Trophoblast cell (in vitro differentiated cells and primary cell): ENCODE measurements around the gene AANAT.
A peak's percentile ranks its signal among the peaks of the same experiment; 100 is the strongest.
"Not testable (repeated sequence)": the region's sequence is repeated elsewhere in the genome, so short reads cannot be mapped to it uniquely, and the experiment has no call there.

Experiments
- DNase-seq, 2 donors: peaks; one replicate each; pipeline ENCODE4 v3.0.0-alpha.2; 2016
- H2AFZ ChIP-seq: 2 replicates; pipeline ENCODE4 v1.6.1; 2013; ENCODE audit warnings: low read length, moderate library complexity, mild to moderate bottlenecking; ENCODE audit not compliant: insufficient read depth, poor library complexity
- H2AK5ac ChIP-seq: 2 replicates; pipeline ENCODE4 v1.6.1; 2013; ENCODE audit warnings: mild to moderate bottlenecking, low read length
- H2BK120ac ChIP-seq: 2 replicates; pipeline ENCODE4 v1.6.1; 2013; ENCODE audit warnings: low read length, mild to moderate bottlenecking, moderate library complexity; ENCODE audit not compliant: insufficient read depth, poor library complexity
- H2BK12ac ChIP-seq: 2 replicates; pipeline ENCODE4 v1.6.1; 2013; ENCODE audit warnings: mild to moderate bottlenecking, low read length, moderate library complexity
- H2BK5ac ChIP-seq: 2 replicates; pipeline ENCODE4 v1.6.1; 2013; ENCODE audit warnings: low read length, low read depth, moderate library complexity, mild to moderate bottlenecking; ENCODE audit not compliant: poor library complexity
- H3K14ac ChIP-seq: 2 replicates; pipeline ENCODE4 v1.6.1; 2013; ENCODE audit warnings: mild to moderate bottlenecking, low read length
- H3K18ac ChIP-seq: 2 replicates; pipeline ENCODE4 v1.6.1; 2013; ENCODE audit warnings: mild to moderate bottlenecking, low read length
- H3K23ac ChIP-seq: 2 replicates; pipeline ENCODE4 v1.6.1; 2013; ENCODE audit warnings: low read length
- H3K27ac ChIP-seq: 2 replicates; pipeline ENCODE4 v1.5.1; 2013; ENCODE audit warnings: low read depth, mild to moderate bottlenecking, inconsistent platforms, low read length, moderate library complexity
- H3K27me3 ChIP-seq: 2 replicates; pipeline ENCODE4 v1.6.1; 2013; ENCODE audit warnings: inconsistent platforms, mild to moderate bottlenecking, low read length, moderate library complexity; ENCODE audit not compliant: insufficient read depth
- H3K36me3 ChIP-seq, 2 experiments: 1 replicate in 1 of 2; 2 replicates in 1 of 2; pipeline ENCODE4 v1.6.1; 2013; ENCODE audit warnings: low read length in 2 of 2, mild to moderate bottlenecking in 2 of 2, moderate library complexity in 1 of 2; ENCODE audit not compliant: insufficient read depth in 2 of 2, control insufficient read depth in 1 of 2
- H3K4ac ChIP-seq: 2 replicates; pipeline ENCODE4 v1.6.1; 2013; ENCODE audit warnings: low read depth, mild to moderate bottlenecking, low read length, moderate library complexity
- H3K4me1 ChIP-seq, 2 experiments: 1 replicate in 1 of 2; 2 replicates in 1 of 2; pipeline ENCODE4 v1.6.1; 2013; ENCODE audit warnings: low read length in 2 of 2, mild to moderate bottlenecking in 2 of 2, moderate library complexity in 1 of 2; ENCODE audit not compliant: insufficient read depth in 2 of 2, control insufficient read depth in 1 of 2
- H3K4me2 ChIP-seq: 2 replicates; pipeline ENCODE4 v1.6.1; 2013; ENCODE audit warnings: inconsistent platforms, mild to moderate bottlenecking, low read length, moderate library complexity
- H3K4me3 ChIP-seq: 2 replicates; pipeline ENCODE4 v1.5.1; 2013; ENCODE audit warnings: mild to moderate bottlenecking, low read depth, low read length, inconsistent platforms
- H3K79me1 ChIP-seq: one replicate; pipeline ENCODE4 v1.6.1; 2013; ENCODE audit warnings: low read length
- H3K79me2 ChIP-seq: 2 replicates; pipeline ENCODE4 v1.6.1; 2013; ENCODE audit warnings: low read length, mild to moderate bottlenecking; ENCODE audit not compliant: control insufficient read depth, insufficient read depth, poor library complexity
- H3K9ac ChIP-seq: 2 replicates; pipeline ENCODE4 v1.6.1; 2013; ENCODE audit warnings: mild to moderate bottlenecking, low read length
- H3K9me3 ChIP-seq: 2 replicates; pipeline ENCODE4 v1.6.1; 2013; ENCODE audit warnings: low read depth, mild to moderate bottlenecking, control low read depth, inconsistent platforms, low read length; ENCODE audit not compliant: insufficient read depth
- H4K12ac ChIP-seq: 2 replicates; pipeline ENCODE4 v1.6.1; 2013; ENCODE audit warnings: low read depth, mild to moderate bottlenecking, low read length, moderate library complexity
- H4K8ac ChIP-seq: 2 replicates; pipeline ENCODE4 v1.6.1; 2013; ENCODE audit warnings: low read depth, mild to moderate bottlenecking, low read length, moderate library complexity
- H4K91ac ChIP-seq: one replicate; pipeline ENCODE4 v1.6.1; 2013; ENCODE audit warnings: low read depth, mild to moderate bottlenecking, low read length, moderate library complexity
- WGBS: extraction: QIAGEN DNeasy Blood & Tissue Kit; methylation state at CpG from one replicate; pipeline ENCODE4 v1.1.7; 2013; ENCODE audit warnings: missing lambda C conversion rate; ENCODE audit not compliant: insufficient read length, insufficient coverage; ENCODE audit errors: extremely low coverage; 5-methylcytosine and 5-hydroxymethylcytosine counted together

Gene AANAT

DNA sequence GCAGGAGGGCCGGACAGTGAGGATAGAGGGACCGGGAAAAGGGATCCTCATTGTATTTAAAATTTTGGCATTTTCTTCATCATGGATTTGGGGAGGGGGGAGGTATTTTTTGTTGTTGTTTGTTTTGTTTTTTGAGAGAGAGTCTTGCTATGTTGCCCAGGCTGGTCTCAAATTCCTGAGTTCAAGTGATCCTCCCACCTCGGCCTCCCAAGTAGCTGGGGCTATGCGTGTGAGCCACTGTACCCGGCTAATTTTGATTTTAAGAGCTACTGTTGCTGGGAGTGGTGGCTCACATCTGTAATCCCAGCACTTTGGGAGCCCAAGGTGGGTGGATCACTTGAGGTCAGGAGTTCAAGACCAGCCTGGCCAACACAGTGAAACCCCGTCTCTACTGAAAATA is 47.0 kb downstream of the AANAT start:
- H3K4me3 ChIP-seq, DNase-seq, H3K4me2 ChIP-seq, H3K4ac ChIP-seq, H3K18ac ChIP-seq, H3K36me3 ChIP-seq, H3K14ac ChIP-seq, H3K79me2 ChIP-seq, H4K12ac ChIP-seq, H3K27ac ChIP-seq, H4K91ac ChIP-seq, H3K23ac ChIP-seq, H3K9ac ChIP-seq, H2BK120ac ChIP-seq, H3K27me3 ChIP-seq, H3K4me1 ChIP-seq, H3K9me3 ChIP-seq, H3K79me1 ChIP-seq, H2BK12ac ChIP-seq, H2AFZ ChIP-seq, H2AK5ac ChIP-seq, H4K8ac ChIP-seq, H2BK5ac ChIP-seq: not testable (repeated sequence)
- no CpG with 5 or more reads among the region's 6 CpGs for WGBS

DNA sequence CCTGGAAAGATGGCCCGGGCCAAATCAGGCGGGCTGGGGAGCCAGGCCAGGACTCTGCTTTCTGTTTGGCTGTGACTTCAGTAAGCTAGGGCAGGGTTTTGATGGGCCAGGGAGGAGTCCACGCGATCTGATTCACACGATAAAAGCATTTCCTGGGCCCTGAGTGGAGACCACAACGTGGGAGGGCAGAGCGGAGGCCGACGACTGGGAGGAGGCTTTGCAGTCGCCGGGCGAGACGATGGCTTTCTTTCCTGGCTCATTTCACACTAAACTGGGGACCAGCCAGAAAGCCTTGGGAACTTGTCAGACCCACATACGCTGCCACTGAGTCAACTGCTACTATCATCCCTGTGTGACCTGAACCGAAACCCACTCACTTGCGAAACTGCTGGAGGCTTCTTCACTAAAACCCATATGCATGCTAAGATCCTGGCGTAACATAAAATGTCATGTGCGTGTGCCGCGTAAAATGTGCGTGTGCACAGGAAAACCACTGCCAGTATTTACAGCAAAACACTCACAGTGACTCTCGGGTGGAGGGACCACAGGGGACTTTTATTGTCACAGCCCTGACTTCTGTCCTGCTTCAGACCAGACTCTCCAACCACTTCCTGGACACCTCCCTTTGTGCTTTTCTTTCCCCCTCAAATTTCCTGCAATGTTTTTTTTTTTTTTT is 48.0 kb downstream of the AANAT start:
- no peak overlapping the region for H4K91ac ChIP-seq
- H4K12ac ChIP-seq = no peak overlapping the region
- H2AK5ac ChIP-seq = no peak overlapping the region
- peaks cover 6% of the 10 kb centered on the region for H3K9me3 ChIP-seq
- no peak overlapping the region for H2BK5ac ChIP-seq
- H3K23ac ChIP-seq = no peak overlapping the region
- H3K9ac ChIP-seq = no peak overlapping the region
- no peaks in the 10 kb centered on the region for H3K79me2 ChIP-seq
- no peak overlapping the region for H3K27ac ChIP-seq
- no peaks in the 10 kb centered on the region for H3K36me3 ChIP-seq
- no peak overlapping the region for H3K4me3 ChIP-seq
- peak; percentile 64 to 70 for DNase-seq
- no peak overlapping the region for H3K4me2 ChIP-seq
- no peak overlapping the region for H3K18ac ChIP-seq
- WGBS = no CpG with 5 or more reads among the region's 22 CpGs
- no peak overlapping the region for H3K14ac ChIP-seq
- H3K4ac ChIP-seq = no peak overlapping the region
- H2BK12ac ChIP-seq = no peak overlapping the region
- H3K27me3 ChIP-seq = no peaks in the 10 kb centered on the region
- H2BK120ac ChIP-seq = no peak overlapping the region
- H4K8ac ChIP-seq = no peak overlapping the region
- H2AFZ ChIP-seq = no peak overlapping the region
- no peaks in the 10 kb centered on the region for H3K4me1 ChIP-seq
- no peaks in the 10 kb centered on the region for H3K79me1 ChIP-seq

DNA sequence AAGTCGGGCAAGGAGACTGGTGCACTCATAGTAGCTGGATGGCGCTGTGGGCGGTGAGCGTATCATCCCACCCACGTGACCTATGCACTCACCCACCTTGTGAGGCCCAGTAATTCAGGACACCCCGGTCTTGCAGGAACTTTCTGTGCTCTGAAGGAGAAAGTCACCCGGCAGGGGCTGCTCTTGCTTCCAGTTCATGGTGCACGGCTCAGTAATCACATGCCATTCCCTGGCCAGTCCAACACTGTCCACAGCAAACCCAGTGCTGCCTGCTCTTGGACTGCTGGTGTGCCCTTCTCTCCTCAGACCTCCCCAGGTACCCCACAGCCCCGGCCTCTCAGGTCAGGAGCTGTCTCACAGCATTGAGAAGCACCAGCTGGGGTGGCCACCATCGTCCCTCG is 50.2 kb downstream of the AANAT start:
- Histone ChIP-seq H3K4me3 (peak overlapping the region; percentile 3), H3K27ac (no peak overlapping the region), H4K8ac (no peak overlapping the region), H3K4me1 (no peaks in the 10 kb centered on the region), H3K27me3 (no peaks in the 10 kb centered on the region), H3K9ac (no peak overlapping the region), H2BK12ac (no peak overlapping the region), H3K4me2 (no peak overlapping the region), H3K4ac (no peak overlapping the region), H3K79me2 (no peaks in the 10 kb centered on the region), H3K9me3 (peaks cover 5% of the 10 kb centered on the region), H3K14ac (no peak overlapping the region), H2BK5ac (no peak overlapping the region), H3K36me3 (no peaks in the 10 kb centered on the region), H3K18ac (no peak overlapping the region), H3K79me1 (no peaks in the 10 kb centered on the region), H2AK5ac (no peak overlapping the region), H4K91ac (no peak overlapping the region), H2AFZ (no peak overlapping the region), H2BK120ac (no peak overlapping the region), H4K12ac (no peak overlapping the region), H3K23ac (no peak overlapping the region)
- no peak for DNase-seq
- WGBS = no CpG with 5 or more reads among the region's 11 CpGs

DNA sequence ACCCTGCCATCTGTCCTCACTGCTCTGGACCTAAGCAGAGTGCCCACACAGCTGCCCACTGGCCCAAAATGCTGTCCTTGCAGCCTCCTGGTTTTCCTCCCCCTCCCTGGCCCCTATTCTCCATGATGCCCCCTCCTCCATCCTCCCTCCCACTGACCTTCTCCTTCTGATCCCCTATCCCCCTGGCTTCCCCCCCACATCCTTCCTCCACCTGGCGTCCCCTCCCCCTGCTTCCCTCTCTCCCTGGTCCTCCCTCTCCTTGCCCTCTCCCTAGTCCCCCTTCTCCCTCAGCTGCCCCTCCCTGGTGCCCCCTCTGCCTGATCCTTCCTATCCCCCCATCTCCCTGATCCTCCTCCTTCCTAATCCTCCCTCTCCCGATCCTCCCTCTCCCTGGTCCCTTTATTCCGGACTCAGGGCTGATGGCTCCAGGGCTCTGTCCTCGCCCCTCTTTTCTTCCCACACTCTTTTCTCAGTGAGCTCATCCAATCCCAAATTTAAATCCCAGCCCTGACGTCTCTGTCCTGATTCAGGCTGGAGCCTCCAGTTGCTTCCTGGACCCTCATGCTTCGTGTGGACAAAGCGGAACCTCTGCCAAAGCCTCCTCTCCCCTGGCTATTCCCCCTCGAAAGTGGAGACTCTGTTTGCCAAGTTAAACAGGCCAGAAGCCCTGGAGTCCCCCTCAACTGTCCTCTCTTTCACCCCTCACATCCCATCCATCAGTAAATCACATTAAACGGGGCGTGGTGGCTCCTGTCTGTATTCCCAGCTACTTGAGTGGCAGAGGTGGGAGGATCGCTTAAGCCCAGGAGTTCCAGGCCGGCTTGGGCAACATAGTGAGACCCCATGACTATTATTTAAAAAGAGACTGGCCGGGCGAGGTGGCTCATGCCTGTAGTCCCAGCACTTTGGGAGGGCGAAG is 51.9 kb downstream of the AANAT start:
- H3K14ac ChIP-seq = no peak overlapping the region

More for the DNA sequence above, 51.9 kb downstream of the AANAT start:
- no peaks in the 10 kb centered on the region for H3K79me2 ChIP-seq
- no peaks in the 10 kb centered on the region for H3K79me1 ChIP-seq
- no peaks in the 10 kb centered on the region for H3K36me3 ChIP-seq
- H2BK12ac ChIP-seq = no peak overlapping the region
- no peak overlapping the region for H2BK5ac ChIP-seq
- H3K9me3 ChIP-seq = peaks cover 3% of the 10 kb centered on the region
- H3K9ac ChIP-seq = no peak overlapping the region
- no peak overlapping the region for H3K23ac ChIP-seq
- no peak for DNase-seq
- no peak overlapping the region for H2AK5ac ChIP-seq
- no peak overlapping the region for H2AFZ ChIP-seq
- H3K4me1 ChIP-seq = peaks cover 0 to 4% of the 10 kb centered on the region in 2 experiments
- H3K4me3 ChIP-seq = no peak overlapping the region
- H3K27me3 ChIP-seq = no peaks in the 10 kb centered on the region
- H4K91ac ChIP-seq = no peak overlapping the region
- H3K4me2 ChIP-seq = no peak overlapping the region
- H3K18ac ChIP-seq = no peak overlapping the region
- no peak overlapping the region for H3K4ac ChIP-seq
- no CpG with 5 or more reads among the region's 15 CpGs for WGBS
- no peak overlapping the region for H2BK120ac ChIP-seq
- H3K27ac ChIP-seq = no peak overlapping the region
- H4K12ac ChIP-seq = no peak overlapping the region
- no peak overlapping the region for H4K8ac ChIP-seq
